ENCODE results near the gene AKAP1. TPM values are rescaled to one million over a fixed set of nuclear protein-coding genes. Genes with fewer than 3 reads are reported as not detected.

AKAP1 gene
- total and polyA plus RNA-seq, 9 of the 15 experiments (the other 6 are each of a cell fraction or from before 2014, with no cell fraction given) = 12.9 to 63.8 (median 36.4) TPM

DNA sequence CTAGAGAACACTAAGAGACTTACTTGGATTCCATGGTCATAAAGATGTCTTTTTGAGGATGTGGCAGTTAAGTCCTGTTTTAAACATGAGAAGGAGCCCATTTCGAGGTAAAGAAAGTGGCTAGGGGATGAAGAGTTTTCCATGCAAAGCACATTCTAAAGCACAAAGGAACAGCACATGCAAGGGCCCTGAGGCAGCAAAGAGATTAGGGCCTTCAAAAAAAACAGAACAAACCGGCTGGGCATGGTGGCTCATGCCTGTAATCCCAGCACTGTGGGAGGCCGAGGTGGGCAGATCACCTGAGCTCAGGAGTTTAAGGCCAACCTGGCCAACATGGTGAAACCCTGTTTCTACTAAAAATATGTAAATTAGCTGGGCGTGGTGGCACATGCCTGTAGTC, 79.8 kb downstream of the AKAP1 start:
- CTCF ChIA-PET (ENCODE audit: low intra/inter-chr PET ratio) = no interaction called here
- in situ Hi-C loops (cut with MboI) = no loop called here
- intact Hi-C loops (cut with micrococcal nuclease) = no loop called here
- BruUV-seq (replicated peaks) = no TSS peak
- no peaks in the 10 kb centered on the region for H3K36me3 ChIP-seq (ENCODE audit: control insufficient read depth, insufficient read depth, low read length)
- H3K9me1 ChIP-seq (ENCODE audit: control insufficient read depth, insufficient read depth, low read length) = no peaks in the 10 kb centered on the region
- DNase-seq (ENCODE audit: extremely low read depth in 1 of 4, low spot score in 3 of 4) (no peak), FAIRE-seq (no peak), ATAC-seq (no peak)
- H2AFZ ChIP-seq (ENCODE audit: low read depth, low read length) = no peak overlapping the region
- no peak overlapping the region for H3K9ac ChIP-seq (ENCODE audit: insufficient read depth in 1 of 2, low read depth in 2 of 2, low read length in 2 of 2)
- no peak overlapping the region for H3K27ac ChIP-seq (ENCODE audit: extremely low read depth, low read depth, low read length)
- peaks cover 2 to 4% of the 10 kb centered on the region in 2 experiments; a peak in 4 of 5 replicates for H3K27me3 ChIP-seq (ENCODE audit: control insufficient read depth in 2 of 2, insufficient read depth in 2 of 2, low read length in 2 of 2)
- 0 out of 2 replicates have a peak, but pooled peaks cover 3% of the 10 kb centered on the region for H3K9me3 ChIP-seq (replicated peaks; ENCODE audit: control insufficient read depth, insufficient read depth, low read depth, low read length)
- H3K4me1 ChIP-seq (replicated peaks in 1 of 2; ENCODE audit: control insufficient read depth in 2 of 2, insufficient read depth in 2 of 2, low read length in 2 of 2) = peaks cover 0 to 2% of the 10 kb centered on the region in 2 experiments; a peak in 2 of 5 replicates
- H3K79me2 ChIP-seq (ENCODE audit: control insufficient read depth, insufficient read depth, low read length) = no peaks in the 10 kb centered on the region
- WGBS (ENCODE audit: insufficient coverage, low coverage, missing lambda C conversion rate) = 0% methylated on average over 4 of the region's 4 CpGs
- POLR2A ChIA-PET = no interaction called here
- H4K20me1 ChIP-seq (replicated peaks; ENCODE audit: control insufficient read depth, insufficient read depth, low read length) = no peaks in the 10 kb centered on the region
- H3K4me3 ChIP-seq = no peak overlapping the region
- TF ChIP-seq KLF13 (tag; IDR thresholded peaks at IDR 0.05; ENCODE audit: borderline replicate concordance, low read depth) = no peak
- no peak for TF ChIP-seq MEF2D (tag; conservative IDR thresholded peaks at IDR 0.05; ENCODE audit: low read depth)
- TF ChIP-seq, protein P1, sequence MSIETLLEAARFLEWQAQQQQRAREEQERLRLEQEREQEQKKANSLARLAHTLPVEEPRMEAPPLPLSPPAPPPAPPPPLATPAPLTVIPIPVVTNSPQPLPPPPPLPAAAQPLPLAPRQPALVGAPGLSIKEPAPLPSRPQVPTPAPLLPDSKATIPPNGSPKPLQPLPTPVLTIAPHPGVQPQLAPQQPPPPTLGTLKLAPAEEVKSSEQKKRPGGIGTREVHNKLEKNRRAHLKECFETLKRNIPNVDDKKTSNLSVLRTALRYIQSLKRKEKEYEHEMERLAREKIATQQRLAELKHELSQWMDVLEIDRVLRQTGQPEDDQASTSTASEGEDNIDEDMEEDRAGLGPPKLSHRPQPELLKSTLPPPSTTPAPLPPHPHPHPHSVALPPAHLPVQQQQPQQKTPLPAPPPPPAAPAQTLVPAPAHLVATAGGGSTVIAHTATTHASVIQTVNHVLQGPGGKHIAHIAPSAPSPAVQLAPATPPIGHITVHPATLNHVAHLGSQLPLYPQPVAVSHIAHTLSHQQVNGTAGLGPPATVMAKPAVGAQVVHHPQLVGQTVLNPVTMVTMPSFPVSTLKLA (conservative IDR thresholded peaks at IDR 0.05) = no peak
- no peak for TF ChIP-seq ZC3H4 (CRISPR knock-in tag; IDR thresholded peaks at IDR 0.05; ENCODE audit: borderline replicate concordance)
- TF ChIP-seq CBX1 (IDR thresholded peaks at IDR 0.05; ENCODE audit: low read depth) = no peak
- no peak for TF ChIP-seq HNRNPLL (IDR thresholded peaks at IDR 0.05; ENCODE audit: low read depth, low read length, poor library complexity, severe bottlenecking)
- H3K4me2 ChIP-seq (ENCODE audit: insufficient read depth, low read length) = no peak overlapping the region

Data from K562 (cell line).